KOPT-K1 (cell line): ENCODE data around the gene IFIH1.

Experiments
- H3K27ac ChIP-seq: fragments of 200-600 bp; sonication (generic); 2 replicates; pipeline ENCODE4 v1.5.1; 2016; ENCODE audit warnings: antibody characterized with exemption, mild to moderate bottlenecking, low read depth, low read length; ENCODE audit not compliant: poor library complexity, severe bottlenecking
- H3K36me3 ChIP-seq: fragments of 200-600 bp; sonication (generic); 2 replicates; pipeline ENCODE4 v1.5.1; 2017; ENCODE audit warnings: antibody characterized with exemption, mild to moderate bottlenecking, low read length, moderate library complexity; ENCODE audit not compliant: insufficient read depth
- H3K9me3 ChIP-seq: fragments of 200-600 bp; sonication (generic); 2 replicates; pipeline ENCODE4 v1.5.1; 2017; ENCODE audit warnings: antibody characterized with exemption, low read length, mild to moderate bottlenecking; ENCODE audit not compliant: insufficient read depth, poor library complexity, severe bottlenecking

The IFIH1 gene

GRCh38 chr2:162320864-162321517 lies 2.5 kb upstream of the IFIH1 start:
- H3K36me3 ChIP-seq: no peaks in the 10 kb centered on the region
- no peak overlapping the region for H3K27ac ChIP-seq
- no peaks in the 10 kb centered on the region for H3K9me3 ChIP-seq

GRCh38 chr2:162317861-162318327 lies 590 bp downstream of the IFIH1 start:
- H3K36me3 ChIP-seq: no peaks in the 10 kb centered on the region
- H3K27ac ChIP-seq: peak overlapping the region; percentile 82
- no peaks in the 10 kb centered on the region for H3K9me3 ChIP-seq

DNA sequence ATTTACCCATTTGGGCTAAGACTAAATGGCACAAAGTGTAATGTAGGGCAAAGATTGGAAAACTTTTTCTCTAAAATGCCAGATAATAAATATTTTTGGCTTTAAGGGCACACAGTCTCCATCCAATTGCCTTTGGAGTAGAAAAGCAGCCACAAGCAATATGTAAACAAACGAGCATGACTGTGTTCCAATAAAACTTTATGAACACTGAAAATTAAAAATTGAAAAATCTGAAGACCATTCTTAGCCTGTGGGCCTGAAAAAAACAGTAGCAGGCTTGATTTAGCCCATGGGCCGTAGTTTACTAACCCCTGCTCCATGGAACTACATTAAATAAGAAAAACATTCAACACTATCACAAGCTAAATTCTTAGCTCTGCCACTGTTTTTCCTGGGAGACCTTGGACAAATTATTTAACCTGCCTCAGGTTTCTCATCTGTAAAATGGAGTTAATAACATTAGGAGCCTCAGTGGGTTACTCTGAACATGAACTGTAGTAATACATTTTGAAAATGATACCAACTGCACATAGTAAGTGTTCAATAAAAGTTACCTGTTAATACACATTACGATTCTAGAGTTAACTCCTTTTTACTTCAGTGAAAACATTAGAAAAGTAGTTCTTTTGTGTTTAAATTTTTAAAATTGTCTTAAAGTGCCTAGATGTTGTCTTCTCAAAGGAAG lies 1.3 kb downstream of the IFIH1 start:
- Histone ChIP-seq H3K9me3 (no peaks in the 10 kb centered on the region), H3K27ac (peak overlapping the region; percentile 82), H3K36me3 (no peaks in the 10 kb centered on the region)

- Histone ChIP-seq H3K36me3 (no peaks in the 10 kb centered on the region), H3K9me3 (no peaks in the 10 kb centered on the region), H3K27ac (no peak overlapping the region)
Observed at GRCh38 chr2:162316590-162316989, 1.9 kb downstream of the IFIH1 start.

GRCh38 chr2:162315938-162316337 lies 2.5 kb downstream of the IFIH1 start:
- Histone ChIP-seq H3K9me3 (no peaks in the 10 kb centered on the region), H3K27ac (no peak overlapping the region), H3K36me3 (no peaks in the 10 kb centered on the region)

GRCh38 chr2:162312853-162313252 lies 5.6 kb downstream of the IFIH1 start:
- Histone ChIP-seq H3K9me3 (no peaks in the 10 kb centered on the region), H3K27ac (no peak overlapping the region)

GRCh38 chr2:162308747-162309503 lies 9.6 kb downstream of the IFIH1 start:
- Histone ChIP-seq H3K36me3 (0 out of 2 replicates have a peak, but pooled peaks cover 12% of the 10 kb centered on the region), H3K27ac (no peak overlapping the region), H3K9me3 (no peaks in the 10 kb centered on the region)

More at GRCh38 chr2:162312853-162313252, 5.6 kb downstream of the IFIH1 start:
- 0 out of 2 replicates have a peak, but pooled peaks cover 12% of the 10 kb centered on the region for H3K36me3 ChIP-seq

GRCh38 chr2:162305901-162306300 lies 12.6 kb downstream of the IFIH1 start:
- Histone ChIP-seq H3K36me3 (0 out of 2 replicates have a peak, but pooled peaks cover 12% of the 10 kb centered on the region), H3K27ac (no peak overlapping the region), H3K9me3 (no peaks in the 10 kb centered on the region)

GRCh38 chr2:162301877-162302276 lies 16.6 kb downstream of the IFIH1 start:
- H3K27ac ChIP-seq: no peak overlapping the region
- no peaks in the 10 kb centered on the region for H3K36me3 ChIP-seq
- no peaks in the 10 kb centered on the region for H3K9me3 ChIP-seq

- H3K27ac ChIP-seq: no peak overlapping the region
Observed at GRCh38 chr2:162301151-162301804, 17.2 kb downstream of the IFIH1 start.

GRCh38 chr2:162300266-162300665 lies 18.2 kb downstream of the IFIH1 start:
- Histone ChIP-seq H3K9me3 (no peaks in the 10 kb centered on the region), H3K36me3 (no peaks in the 10 kb centered on the region), H3K27ac (no peak overlapping the region)

More at GRCh38 chr2:162301151-162301804, 17.2 kb downstream of the IFIH1 start:
- H3K36me3 ChIP-seq: no peaks in the 10 kb centered on the region
- H3K9me3 ChIP-seq: no peaks in the 10 kb centered on the region

- no peaks in the 10 kb centered on the region for H3K9me3 ChIP-seq
- H3K27ac ChIP-seq: no peak overlapping the region
- no peaks in the 10 kb centered on the region for H3K36me3 ChIP-seq
Observed at GRCh38 chr2:162298669-162299335, 19.7 kb downstream of the IFIH1 start.

DNA sequence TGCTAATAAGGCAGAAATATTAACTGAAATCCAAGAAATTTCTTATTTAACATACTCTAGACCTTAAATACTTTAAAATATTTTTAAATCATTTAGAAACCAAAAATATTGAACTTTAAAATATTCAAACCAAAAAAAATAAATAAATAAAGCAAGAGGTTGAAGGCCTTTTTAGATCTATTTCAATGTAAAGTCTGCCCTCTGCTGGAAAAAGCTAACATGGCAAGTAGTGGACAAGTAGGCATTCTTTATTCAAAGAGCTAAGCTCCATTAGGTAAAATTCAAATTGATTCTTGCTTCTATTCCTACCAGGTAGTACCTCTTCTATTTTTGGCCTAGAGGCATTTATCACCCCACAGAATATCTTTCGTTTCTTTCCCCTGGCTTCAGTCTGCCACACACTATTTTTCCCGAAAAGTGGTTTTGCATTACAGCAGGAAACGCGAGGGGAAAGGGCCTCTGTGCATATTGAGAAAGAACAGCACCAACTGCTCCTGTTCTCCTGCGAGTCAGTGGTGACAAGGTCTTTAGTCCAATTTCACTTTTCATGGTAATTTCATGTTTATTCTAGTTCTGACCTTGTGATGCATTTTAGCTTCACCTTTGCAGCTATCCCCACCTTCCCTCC lies 20.4 kb downstream of the IFIH1 start:
- no peaks in the 10 kb centered on the region for H3K36me3 ChIP-seq
- no peak overlapping the region for H3K27ac ChIP-seq
- no peaks in the 10 kb centered on the region for H3K9me3 ChIP-seq

- Histone ChIP-seq H3K36me3 (no peaks in the 10 kb centered on the region), H3K9me3 (no peaks in the 10 kb centered on the region), H3K27ac (no peak overlapping the region)
Observed at GRCh38 chr2:162295009-162295408, 23.5 kb downstream of the IFIH1 start.
